Measurements from ENCODE around the gene PALD1.

DNA sequence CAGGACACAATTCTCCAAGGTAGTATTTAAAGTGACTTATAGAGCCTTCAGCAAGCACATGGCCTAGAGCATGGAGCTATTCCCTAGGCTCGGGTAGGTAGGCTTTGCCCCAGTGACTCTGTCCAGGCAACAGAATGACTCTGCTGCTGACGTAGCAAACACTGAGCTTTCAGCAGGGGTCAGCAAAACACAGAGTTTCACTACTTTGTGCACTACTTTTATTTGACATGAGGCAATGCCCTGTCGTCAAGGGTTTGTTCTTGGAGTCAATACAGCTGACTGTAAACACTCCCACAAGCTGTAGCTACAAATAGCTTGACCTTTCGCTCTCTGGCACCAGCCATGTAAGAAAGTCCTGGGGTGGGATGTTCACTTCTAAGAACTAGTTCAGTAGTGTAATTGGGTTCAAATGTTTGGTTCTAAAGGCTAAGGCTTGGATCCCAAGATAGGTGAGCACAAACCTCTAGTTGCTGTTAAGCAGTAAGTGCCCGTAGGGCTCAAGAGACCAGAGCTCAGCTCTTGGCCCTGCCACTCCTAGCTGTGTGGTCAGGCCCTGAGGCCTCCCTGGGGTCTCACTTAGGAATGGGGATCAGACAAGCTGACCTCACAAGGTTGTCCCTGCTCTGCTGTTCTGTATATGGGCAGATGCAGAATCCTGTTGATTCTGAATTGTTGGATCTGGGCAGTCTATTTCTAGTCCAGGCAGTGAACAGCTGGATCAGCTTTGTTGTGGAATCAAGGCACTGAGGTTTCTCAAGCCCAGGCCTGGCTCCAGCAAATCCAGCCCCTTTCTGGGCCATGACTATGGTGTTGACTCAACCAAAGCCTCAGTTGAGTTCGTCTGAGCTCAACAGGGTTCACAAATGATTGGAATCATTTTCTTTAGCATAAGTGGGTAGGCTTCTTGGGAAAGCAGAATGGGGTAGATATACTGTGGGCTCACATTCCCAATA is 47.8 kb upstream of the PALD1 start:
- TF ChIP-seq POLR2A (IDR thresholded peaks at IDR 0.05; ENCODE audit: low read length) (no peak), GATA1 (IDR thresholded peaks at IDR 0.05; ENCODE audit: low read depth, low read length) (no peak)

All from erythroblast (primary cell).